Muscle of arm (tissue), 12 donors: Measurements from ENCODE around the gene ELOVL5. TPM values are rescaled to one million over a fixed set of nuclear protein-coding genes. Genes with fewer than 3 reads are reported as not detected.
"Not testable (repeated sequence)": the region's sequence is repeated elsewhere in the genome, so short reads cannot be mapped to it uniquely, and the experiment has no call there.

ENCODE experiments used
- DNase-seq: peaks from one replicate; pipeline ENCODE4 v3.0.0-alpha.2; 2013
- polyA plus RNA-seq, 12 donors: library from polyadenylated mRNA; unstranded; fragments of 120-200 nt; gene quantifications; one replicate each; pipeline ENCODE4 v1.2.1, GENCODE V29; 2013; ENCODE audit not compliant: insufficient read length in 12 of 12

ELOVL5 gene
- polyA plus RNA-seq, 12 donors: 25.8 to 73.2 (median 43.7) TPM; not detected in 1

DNA sequence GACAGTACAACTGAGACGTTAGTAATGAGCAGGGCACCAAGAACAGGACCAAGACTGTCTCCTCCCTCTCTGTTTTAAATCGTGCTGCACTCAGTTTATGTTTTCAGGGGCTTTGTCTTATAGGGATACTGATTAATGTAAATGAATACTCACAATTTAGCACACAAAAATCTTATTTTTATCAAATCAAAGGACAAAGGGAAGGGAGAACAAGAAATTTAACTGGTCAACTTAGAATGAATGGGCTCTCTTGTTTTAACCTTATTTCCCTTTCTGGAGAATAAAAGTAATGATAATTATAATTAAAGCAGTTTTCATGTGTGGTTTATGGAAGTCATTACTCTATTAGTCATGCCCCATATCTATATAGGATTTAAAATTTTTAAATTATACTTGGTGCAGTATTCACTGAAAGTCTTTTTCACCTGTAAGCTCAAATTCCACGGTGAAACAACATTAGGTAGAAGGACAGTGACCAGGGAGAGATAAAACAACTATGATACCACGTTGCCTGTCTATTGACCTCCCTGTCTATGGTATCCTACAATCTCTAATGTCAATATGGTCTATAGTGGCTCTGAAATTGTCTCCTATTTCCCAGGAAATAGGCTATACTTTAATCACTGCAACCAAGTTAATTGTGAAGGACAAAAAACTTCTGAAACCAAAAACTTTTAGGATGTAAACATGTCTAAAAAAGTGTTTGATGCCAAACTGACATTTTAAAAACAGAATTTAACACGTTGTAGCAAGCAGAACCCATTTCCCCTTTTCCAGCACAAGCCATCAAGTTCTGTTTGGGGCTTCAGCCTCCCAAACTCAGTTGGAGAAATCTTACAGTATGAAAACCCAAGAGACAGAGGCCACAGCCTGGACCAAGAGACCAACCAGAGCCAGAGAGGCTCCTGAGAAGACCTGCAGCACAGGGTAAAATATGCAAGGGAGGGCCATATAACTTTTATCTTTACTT, 15.0 kb downstream of the ELOVL5 start:
- DNase-seq: no peak

DNA sequence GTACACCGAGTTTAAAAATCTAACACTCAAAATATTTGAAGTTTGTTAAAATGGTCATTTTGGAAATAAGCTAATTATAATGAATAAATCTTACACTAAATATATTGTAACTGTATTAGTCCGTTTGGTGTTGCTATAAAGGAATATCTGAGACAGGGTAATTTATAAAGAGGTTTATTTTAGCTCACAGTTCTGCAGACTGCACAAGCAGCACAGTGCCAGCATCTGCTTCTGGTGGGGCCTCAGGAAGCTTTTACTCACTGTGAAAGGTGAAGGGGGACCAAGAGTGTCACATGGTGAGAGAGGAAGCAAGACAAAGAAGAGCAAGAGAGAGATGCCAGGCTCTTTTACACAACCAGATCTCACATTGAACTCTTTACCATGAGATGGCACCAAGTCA, 17.1 kb downstream of the ELOVL5 start:
- DNase-seq: no peak

DNA sequence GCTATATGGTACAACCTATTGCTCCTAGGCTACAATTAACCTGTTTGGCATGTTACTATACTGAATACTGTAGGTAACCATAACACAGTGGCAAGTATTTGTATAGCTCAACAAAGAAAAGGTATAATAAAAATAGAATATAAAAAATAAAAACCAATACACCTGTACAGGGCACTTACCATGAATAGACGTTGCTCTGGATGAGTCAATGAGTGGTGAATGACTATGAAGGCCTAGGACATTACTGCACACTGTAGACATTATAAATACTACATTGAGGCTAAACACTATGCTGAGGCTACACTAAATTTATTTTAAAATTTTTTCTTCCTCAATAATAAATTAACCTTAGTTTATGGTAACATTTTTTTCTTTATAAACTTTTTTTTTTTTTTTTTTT, 18.6 kb downstream of the ELOVL5 start:
- DNase-seq: no peak

DNA sequence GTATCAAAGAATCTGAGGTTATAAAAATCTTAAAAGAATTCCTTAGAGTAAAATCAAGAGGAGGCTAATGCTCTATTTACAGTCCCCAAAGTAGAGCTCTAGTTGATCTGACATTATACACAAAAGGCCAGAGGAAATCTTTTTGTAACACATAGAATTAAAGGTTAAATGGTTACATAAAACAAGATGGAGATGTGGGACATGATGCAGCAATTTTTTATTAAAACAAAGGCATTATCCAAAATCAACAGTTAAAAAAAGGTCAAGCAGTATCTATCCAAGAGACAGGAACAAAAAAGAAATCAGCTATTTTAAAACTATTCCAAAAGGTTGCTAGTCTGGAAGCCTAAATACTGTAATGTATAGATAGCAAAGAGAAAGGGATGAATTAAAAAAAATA, 20.4 kb downstream of the ELOVL5 start:
- DNase-seq: no peak

DNA sequence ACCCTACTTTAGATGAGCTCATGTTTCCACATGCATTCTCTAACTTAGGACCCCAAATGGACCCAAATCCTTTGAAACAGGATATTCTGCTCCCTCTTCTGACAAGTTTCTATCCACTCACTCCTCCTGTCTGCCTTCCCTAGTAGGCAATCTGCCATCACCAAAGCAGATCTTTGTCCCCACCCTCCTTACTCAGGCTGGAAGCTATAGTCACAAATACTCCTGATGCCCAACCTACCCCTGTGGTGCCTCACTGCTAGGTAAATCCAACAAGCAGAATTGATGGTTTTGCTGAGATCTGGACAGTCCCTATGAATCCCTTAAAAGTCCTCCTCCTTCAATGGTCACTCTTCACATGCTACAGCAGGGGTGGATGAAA, 21.7 kb downstream of the ELOVL5 start:
- no peak for DNase-seq

DNA sequence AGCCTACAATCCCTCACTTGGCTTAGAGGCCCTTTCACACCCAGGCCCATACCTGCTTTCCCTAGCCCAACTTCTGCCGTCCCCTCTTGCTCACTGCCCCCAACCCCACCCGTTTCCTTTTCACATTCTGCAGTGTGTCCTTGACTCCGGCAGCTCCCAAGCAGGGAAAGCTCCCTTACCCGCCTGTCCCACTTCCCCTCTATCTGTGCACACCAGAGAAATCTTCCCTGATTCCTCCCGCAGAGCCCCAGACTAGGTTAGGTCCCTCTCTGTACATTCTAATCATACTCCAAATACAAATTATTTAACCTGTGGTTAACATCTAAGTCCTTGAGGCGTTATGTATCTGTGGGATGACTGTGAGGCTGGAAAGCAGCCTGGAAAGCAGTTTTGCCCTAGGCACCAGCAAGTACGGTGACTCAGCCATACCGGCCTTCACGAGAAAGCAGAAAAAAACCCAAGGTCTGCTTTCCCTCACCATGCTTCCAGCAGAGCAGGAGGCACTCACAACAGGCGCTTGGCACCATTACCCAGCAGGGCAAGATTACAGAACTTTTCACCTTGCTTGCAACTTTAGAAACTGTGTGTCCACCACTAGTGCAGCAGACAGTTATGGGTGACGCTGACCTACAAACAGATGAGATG, 22.3 kb downstream of the ELOVL5 start:
- no peak for DNase-seq

DNA sequence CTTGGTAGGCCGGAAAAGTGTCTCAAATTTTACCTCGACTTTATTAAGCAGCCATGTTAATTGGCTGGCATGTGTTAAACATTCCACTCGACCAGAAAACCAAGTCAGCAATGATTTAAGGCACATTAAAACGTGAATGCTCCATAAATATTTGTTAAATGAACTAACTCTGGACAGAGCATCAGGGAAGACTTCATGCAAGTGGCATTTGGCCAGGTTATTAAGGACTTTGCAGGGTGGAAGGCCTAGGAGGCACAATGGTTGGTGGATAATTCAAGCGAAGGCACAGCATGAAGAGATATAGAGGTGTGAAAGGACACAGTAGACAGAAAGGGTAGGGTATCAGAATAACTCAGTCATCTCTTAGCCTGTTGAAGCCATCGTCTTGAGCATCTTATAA, 23.0 kb downstream of the ELOVL5 start:
- DNase-seq: no peak

DNA sequence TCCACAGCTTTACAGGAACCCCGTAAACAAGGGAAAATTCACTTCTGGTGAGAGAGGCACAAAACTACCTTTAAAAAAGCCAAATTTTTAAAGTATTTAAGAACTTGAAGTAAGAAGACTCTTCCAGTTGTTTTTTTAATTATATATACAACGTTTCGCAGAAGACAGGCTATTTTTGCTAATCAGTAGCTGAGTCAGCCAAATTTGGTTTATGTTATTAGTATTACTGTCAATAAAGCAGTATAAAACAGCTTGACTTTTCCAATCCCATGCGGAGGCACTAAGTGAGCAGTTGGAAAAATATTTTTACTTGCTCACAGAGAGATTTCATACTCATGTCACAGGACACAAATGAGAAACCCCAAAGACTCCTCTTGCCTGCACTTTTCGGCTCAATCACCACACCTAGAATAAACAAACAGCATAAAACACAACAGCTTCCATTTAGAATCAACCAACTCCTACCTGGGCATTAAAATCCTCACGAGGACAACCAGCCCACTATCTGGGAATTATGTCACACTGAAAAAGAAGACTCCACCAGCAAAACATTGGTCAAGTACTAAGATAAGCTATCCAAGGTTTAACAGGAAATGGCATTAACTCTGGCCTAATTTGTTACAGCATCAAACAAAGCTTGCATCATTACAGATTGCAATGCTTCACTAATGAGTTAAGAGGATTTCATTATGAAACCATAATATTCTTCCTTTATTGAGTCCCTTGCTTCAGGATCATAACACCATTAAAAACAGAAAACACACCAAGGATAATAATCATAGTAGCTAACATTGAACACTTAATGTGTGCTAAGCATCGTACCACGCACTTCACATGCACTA, 26.3 kb downstream of the ELOVL5 start:
- DNase-seq: no peak

DNA sequence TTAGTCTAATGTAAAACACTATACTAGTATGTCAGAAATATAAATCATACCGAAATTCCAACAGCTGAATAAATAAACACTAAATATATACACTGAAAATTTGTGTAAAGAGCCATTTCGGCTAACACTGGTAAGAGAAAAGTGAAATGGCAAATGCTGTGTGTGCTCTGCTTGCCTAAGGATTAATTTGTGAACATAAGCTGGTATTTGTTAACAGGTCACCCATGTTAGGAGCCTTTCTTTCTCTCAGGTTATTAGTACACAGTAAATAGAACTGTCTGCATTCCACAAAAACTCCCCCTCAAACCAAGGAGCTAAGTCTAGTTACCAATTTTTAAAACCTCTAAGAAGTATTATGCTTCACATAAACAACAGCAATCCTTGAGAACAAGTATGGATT, 27.0 kb downstream of the ELOVL5 start:
- DNase-seq: no peak

DNA sequence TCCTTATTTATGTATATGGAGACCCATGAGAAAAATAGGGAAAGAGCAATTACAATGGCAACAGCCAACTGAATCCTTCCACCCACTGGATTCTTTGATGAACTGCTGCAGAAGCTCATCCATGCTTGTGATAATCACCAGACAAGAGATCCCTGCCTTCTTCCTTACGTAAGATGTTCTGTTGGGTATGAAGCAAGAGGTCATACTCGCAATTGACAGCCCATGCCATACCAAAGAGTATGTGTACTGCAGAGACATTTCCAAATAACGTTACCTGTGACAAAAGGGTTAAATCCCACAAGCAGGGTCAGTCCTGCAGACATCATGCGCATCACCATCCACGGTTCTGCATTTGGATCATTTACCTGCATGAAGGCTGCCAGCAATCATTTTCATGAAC, 27.8 kb downstream of the ELOVL5 start:
- no peak for DNase-seq

DNA sequence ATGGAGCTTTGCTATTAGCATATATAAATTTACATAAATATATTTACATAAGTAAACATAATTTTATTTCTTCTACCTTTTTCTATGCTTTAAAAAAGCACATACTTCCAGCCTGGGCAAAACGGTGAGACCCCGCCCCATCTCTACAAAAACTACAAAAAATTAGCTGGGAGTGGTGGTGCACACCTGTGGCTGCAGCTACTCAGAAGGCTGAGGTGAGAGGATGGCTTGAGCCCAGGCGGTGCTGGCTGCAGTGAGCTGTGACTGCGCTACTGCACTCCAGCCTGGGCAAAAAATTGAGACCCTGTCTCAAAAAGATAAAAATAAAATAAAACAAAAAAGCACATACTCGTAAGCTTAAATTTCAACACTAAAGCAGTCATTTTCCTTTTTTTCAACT, 30.3 kb downstream of the ELOVL5 start:
- no peak for DNase-seq

DNA sequence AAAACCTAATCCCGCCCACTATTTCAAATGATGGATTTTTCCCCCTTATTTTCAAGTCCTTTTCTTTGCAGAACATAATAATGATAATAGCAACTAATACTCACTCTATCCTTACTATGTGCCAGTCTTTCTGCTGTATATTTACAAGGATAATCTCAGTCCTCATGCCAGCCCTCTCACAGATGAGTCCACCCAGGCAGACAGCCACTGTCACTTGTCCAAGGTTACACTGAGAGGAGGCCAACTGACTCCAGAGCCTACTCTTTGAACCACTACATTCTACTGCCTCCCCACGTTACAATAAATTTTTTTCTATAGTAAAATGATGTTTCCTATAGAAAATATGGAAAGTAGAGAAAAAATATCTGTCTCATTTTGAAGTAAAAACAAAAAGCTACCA, 30.9 kb downstream of the ELOVL5 start:
- DNase-seq: no peak

DNA sequence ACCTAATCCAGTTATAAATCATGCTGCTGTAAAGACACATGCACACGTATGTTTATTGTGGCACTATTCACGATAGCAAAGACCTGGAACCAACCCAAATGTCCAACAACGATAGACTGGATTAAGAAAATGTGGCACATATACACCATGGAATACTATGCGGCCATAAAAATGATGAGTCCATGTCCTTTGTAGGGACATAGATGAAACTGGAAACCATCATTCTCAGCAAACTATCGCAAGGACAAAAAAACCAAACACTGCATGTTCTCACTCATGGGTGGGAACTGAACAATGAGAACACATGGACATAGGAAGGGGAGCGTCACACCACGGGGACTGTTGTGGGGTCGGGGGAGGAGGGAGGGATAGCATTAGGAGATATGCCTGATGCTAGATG, 31.5 kb downstream of the ELOVL5 start:
- DNase-seq: not testable (repeated sequence)

DNA sequence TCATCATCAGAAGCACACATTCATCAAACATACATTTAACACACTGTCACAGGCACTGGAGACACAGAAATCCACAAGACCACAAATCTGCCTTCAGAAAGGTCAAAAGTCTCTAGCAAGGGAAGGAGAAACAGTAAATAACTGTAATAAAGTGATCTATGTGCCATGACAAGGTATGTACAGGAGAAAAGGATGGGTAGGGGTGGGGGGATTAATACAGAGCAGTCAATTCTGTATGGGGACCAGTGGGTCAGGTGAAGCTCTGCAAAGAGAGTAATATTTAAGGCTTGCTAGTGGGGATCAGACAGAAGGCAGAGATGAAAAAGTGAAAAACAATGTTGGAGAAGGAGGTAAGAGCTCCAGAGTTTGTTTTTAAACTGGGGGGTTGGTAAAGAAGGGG, 32.6 kb downstream of the ELOVL5 start:
- no peak for DNase-seq

DNA sequence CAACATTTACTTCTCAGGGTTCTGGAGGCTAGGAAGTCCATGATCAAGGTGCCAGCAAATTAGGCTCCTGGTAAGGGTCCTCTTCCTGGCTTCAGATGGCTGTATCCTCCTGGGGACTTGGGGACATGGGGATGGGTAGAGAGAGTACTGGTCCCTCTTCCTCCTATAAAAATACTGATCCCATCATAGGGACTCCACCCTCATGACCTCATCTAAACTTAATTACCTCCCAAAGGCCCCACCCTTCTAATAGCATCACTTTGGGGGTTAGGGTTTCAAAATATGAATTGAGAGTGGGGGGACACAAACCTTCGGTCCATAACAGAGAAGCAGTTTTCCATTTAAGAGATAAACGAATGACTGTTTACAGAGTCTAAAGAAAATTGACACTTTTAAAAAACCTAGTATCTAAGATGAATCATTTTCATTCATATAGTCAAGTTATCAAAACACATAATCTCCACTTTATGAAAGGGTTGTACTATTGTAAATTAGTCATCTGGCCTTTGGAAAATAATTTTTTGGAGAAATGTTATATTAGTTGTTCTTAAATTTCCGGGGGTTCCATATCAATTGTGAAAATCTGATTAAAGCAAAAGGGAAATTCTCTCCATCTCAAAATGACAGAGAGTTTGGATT, 33.5 kb downstream of the ELOVL5 start:
- DNase-seq: no peak

DNA sequence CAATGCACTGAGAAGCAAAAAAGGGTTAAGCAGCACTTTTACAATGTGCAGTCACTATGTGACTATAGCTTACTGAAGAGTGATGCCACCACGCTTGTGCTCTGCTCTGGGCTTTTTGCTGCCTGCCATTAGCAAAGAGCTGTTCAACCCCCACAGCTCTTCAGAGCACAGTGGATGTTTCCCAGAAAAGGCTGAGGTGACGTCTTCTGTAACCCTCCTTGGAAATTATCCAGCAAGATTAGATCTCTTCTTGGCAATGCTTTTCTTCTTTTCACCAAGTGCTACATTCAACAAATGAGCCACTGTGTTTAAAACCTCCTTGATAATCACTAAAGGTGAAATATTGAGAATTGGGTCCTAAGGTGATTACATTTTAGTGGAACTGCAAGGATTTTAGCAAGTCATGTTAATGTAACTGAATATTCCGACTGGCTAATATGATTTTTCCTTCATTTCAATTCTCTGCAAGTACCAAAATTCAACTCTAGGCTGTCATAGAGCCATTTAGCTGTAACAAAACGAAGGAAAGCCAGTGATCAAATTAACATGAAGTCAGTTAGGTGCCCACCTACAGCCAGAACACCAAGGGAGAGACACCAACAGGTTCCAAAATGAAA, 34.9 kb downstream of the ELOVL5 start:
- no peak for DNase-seq

DNA sequence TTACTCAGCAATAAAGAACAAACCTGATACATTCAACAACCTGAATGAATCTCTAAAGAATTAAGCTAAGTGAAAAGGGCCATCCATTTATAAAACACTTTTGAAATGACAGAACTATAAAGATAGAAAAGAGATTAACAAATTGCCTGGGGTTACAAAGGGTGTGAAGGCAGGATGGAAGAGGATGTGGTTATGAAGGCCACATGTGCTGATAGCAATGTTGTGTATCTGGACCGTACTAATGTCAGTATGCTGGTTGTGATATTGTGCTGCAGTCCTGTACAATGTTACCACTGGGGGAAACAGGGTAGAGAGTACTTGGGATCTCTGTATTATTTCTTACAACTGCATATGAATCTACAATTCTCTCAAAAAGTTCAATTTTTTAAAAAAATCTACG, 36.4 kb downstream of the ELOVL5 start:
- DNase-seq: no peak

DNA sequence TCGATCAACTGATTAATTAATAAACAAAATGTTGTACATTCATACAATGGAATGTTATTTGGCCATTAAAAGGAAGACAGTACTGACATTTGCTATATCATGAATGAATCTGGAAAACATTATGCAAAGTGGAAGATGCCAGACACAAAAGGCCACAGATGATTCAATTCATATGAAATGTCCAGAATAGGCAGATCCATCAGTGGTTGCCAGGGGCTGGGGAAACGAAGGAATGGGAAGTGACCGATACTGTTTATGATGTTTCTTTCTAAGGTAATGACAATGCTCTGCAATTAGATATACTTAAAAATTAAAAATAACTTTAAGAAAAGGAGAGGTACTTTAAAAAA, 37.2 kb downstream of the ELOVL5 start:
- no peak for DNase-seq

DNA sequence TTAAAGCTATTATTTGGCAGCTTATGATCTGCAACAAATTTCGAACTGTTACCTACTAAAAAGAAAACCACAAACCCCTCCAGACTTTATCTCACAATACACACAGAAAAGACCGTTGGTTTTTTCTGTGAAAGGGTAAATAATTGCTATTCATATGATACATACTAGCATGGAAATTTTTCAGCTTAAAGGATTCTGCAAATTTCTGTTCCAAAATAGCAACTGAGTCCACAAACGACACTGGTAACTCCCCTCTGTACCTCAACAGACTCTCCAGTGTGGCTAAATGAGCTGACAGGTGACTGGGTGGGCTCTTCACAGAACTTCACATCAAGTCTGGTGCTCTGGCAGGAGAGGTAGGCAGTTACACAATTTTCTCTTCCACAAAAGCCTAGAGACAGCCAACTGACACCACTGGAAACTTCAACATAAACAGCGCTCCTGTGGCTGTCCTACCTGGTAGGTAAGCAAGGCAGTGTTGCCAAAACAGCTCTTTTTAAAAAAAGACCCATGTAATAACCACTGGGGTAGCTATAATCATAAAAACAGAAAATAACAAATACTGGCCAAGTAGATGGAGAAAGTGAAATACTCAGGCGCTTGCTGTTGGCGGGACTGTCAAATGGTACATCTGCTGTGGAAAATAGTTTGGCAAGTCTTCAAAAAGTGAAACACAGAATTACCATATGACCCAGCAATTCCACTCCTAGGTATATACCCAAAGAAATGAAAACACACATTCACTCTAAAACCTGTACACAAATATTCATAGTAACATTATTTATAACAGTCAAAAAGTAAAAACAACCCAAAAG, 37.8 kb downstream of the ELOVL5 start:
- no peak for DNase-seq

DNA sequence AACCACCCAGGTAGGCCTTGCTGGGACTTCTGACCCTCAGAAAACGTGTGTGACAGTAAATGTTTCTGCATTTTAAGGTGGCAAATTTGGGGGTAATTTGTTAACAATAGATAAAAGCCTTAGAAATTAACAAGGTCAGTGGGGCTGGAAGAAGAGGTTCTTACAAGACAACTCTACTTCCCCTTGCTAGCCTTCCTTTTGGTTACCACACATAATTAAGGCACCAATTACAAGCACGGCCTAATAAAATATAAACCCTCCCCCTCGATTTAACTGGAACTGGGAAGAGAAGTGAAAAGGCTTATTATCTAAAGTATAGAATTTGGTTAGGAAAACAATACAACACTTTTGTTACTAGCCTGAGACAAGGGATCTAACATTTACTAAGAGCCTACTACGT, 38.8 kb downstream of the ELOVL5 start:
- no peak for DNase-seq
